ENCODE data around the gene CDC42BPA.

The CDC42BPA gene

GRCh38 chr1:227212164-227212563 is 106.1 kb downstream of the CDC42BPA start:
- TF ChIP-seq, protein P1, sequence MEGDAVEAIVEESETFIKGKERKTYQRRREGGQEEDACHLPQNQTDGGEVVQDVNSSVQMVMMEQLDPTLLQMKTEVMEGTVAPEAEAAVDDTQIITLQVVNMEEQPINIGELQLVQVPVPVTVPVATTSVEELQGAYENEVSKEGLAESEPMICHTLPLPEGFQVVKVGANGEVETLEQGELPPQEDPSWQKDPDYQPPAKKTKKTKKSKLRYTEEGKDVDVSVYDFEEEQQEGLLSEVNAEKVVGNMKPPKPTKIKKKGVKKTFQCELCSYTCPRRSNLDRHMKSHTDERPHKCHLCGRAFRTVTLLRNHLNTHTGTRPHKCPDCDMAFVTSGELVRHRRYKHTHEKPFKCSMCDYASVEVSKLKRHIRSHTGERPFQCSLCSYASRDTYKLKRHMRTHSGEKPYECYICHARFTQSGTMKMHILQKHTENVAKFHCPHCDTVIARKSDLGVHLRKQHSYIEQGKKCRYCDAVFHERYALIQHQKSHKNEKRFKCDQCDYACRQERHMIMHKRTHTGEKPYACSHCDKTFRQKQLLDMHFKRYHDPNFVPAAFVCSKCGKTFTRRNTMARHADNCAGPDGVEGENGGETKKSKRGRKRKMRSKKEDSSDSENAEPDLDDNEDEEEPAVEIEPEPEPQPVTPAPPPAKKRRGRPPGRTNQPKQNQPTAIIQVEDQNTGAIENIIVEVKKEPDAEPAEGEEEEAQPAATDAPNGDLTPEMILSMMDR (IDR thresholded peaks at IDR 0.05; ENCODE audit: insufficient read depth, missing control alignments): no peak
- DNase-seq (ENCODE audit: insufficient read length, low spot score) (no peak), FAIRE-seq (no peak)

DNA sequence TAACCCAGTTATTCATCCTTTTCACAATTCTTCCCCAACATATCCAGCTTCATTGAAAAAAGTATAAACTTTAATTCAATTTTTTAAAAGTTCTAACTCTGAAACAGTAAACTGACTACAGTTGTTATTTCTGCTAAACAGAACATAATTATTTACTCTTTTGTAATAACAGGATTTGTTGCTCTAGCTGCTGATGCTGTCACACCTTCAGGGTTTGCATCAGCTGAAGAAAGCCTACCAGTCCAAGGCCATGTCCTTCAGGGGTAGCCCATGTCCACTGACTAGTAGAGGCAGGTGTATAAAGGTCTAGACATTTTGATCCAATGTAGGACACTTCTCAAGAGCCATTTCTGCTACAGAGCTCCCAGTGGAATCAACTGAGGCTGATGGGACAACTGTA is 107.7 kb downstream of the CDC42BPA start:
- no peak for FAIRE-seq
- DNase-seq (ENCODE audit: insufficient read length, low spot score): no peak
- TF ChIP-seq, protein P1 (IDR thresholded peaks at IDR 0.05; ENCODE audit: insufficient read depth, missing control alignments): no peak

GRCh38 chr1:227197064-227197463 is 121.2 kb downstream of the CDC42BPA start:
- no peak for DNase-seq (ENCODE audit: insufficient read length, low spot score)
- FAIRE-seq: peak; percentile 32
- TF ChIP-seq, protein P1 (IDR thresholded peaks at IDR 0.05; ENCODE audit: insufficient read depth, missing control alignments): no peak

- TF ChIP-seq, protein P1 (IDR thresholded peaks at IDR 0.05; ENCODE audit: insufficient read depth, missing control alignments): no peak
- FAIRE-seq (peak; percentile 38), DNase-seq (ENCODE audit: insufficient read length, low spot score) (no peak)
Observed at GRCh38 chr1:227192163-227192562, 126.1 kb downstream of the CDC42BPA start.

DNA sequence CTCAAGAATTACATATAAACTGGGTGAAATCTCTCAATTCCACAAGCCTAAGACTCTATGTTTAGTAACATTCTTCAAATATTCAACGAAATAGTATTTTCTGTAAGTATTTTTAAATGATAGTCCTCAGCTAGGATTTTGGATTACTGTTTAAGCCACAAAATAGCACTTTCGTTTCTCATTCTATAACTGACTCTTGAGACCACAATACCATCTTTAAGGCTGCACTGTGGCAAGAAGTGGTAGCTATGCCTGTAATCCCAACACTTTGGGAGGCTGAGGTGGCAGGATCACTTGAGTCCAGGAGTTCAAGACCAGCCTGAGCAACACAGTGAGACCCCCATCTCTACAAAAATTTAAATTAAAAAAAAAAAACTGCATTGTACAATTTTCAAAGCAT is 126.7 kb downstream of the CDC42BPA start:
- DNase-seq (ENCODE audit: insufficient read length, low spot score): no peak
- TF ChIP-seq, protein P1 (IDR thresholded peaks at IDR 0.05; ENCODE audit: insufficient read depth, missing control alignments): no peak
- no peak for FAIRE-seq

DNA sequence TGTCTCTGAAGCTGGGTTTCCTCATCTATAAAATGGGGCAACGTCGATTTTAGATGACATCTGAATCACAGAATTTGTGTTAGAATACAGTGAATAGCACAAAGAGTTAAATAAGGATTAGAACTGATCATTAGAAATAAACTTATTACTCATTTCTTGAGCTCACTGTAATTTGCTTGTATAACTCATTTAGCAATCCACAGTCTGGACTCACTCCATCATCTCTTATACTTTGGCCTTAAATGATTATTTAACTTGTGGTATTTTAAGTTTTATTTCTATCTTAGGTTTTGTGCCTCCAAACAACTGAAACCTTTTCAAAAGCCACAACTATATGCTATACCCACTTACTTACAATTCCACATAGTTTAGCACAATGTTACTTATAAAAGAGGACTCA is 128.0 kb downstream of the CDC42BPA start:
- no peak for DNase-seq (ENCODE audit: insufficient read length, low spot score)
- FAIRE-seq: peak; percentile 6
- TF ChIP-seq, protein P1 (IDR thresholded peaks at IDR 0.05; ENCODE audit: insufficient read depth, missing control alignments): no peak

DNA sequence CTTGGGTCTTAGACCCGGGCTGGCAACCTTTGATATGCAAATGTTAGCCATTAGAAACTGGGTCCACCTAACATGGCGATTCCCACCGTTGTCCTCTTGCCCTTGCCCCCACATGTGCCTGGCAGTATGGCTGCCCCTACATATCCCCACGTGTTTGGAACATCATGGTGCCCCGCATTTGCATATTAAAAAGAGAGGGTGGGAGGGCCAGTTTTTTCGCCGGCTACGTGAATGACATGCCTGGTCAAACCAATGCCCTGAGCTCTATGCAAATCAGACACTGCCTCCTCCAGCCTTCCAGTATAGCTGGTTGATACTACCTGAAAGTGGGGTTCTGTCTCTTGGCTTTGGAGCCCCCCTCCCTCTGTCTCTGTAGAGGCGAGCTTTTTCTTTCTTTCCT is 133.0 kb downstream of the CDC42BPA start:
- FAIRE-seq: no peak

More for the DNA sequence above, 133.0 kb downstream of the CDC42BPA start:
- TF ChIP-seq, protein P1 (IDR thresholded peaks at IDR 0.05; ENCODE audit: insufficient read depth, missing control alignments): no peak
- no peak for DNase-seq (ENCODE audit: insufficient read length, low spot score)
